ENCODE measurements around the gene TMEM190. TPM values are rescaled to one million over a fixed set of nuclear protein-coding genes. Genes with fewer than 3 reads are reported as not detected.

The TMEM190 gene
- total and polyA plus RNA-seq, 10 of the 15 experiments (the other 5 are each of a cell fraction or from before 2014, with no cell fraction given), result not detected

GRCh38 chr19:55418185-55418584, 41.6 kb downstream of the TMEM190 start (continued):
- TF ChIP-seq PKNOX1 (IDR thresholded peaks at IDR 0.05) (no peak), NR2F1 (conservative IDR thresholded peaks at IDR 0.05) (no peak), ZBTB4 (CRISPR knock-in tag; IDR thresholded peaks at IDR 0.05) (no peak), KDM1A (IDR thresholded peaks at IDR 0.05; ENCODE audit: borderline replicate concordance) (no peak), DPF2 (IDR thresholded peaks at IDR 0.05) (no peak), REST (IDR thresholded peaks at IDR 0.05; ENCODE audit: low read depth, low read length) (no peak), MTA2 (IDR thresholded peaks at IDR 0.05; ENCODE audit: low read depth) (no peak), CHD4 (IDR thresholded peaks at IDR 0.05) (no peak), RAD21 (IDR thresholded peaks at IDR 0.05; ENCODE audit: insufficient read depth, low read depth, low read length) (peak; percentile 89), CBX5 (IDR thresholded peaks at IDR 0.05; ENCODE audit: low read depth) (no peak), SMC3 (IDR thresholded peaks at IDR 0.05; ENCODE audit: borderline replicate concordance, low read length) (peak; percentile 89), RELB (IDR thresholded peaks at IDR 0.05; ENCODE audit: low read depth) (no peak), NR2C2 (IDR thresholded peaks at IDR 0.05; ENCODE audit: borderline replicate concordance, control insufficient read depth, insufficient read length, low read depth) (no peak), ETV6 (conservative IDR thresholded peaks at IDR 0.05 in 1 of 2, IDR thresholded peaks at IDR 0.05 in 1 of 2; ENCODE audit: borderline replicate concordance in 1 of 2, low read depth in 1 of 2) (no peak), HDGF (IDR thresholded peaks at IDR 0.05) (no peak), FOS (IDR thresholded peaks at IDR 0.05; ENCODE audit: borderline replicate concordance, extremely low read depth, insufficient read length) (no peak), BHLHE40 (IDR thresholded peaks at IDR 0.05; ENCODE audit: borderline replicate concordance in 1 of 2, low read depth in 2 of 2, low read length in 1 of 2) (0 out of 4 replicates have a peak, but pooled peaks of 1 of the 2 experiments have one; percentile 19), NFXL1 (IDR thresholded peaks at IDR 0.05; ENCODE audit: borderline replicate concordance) (no peak), CTCF (IDR thresholded peaks at IDR 0.05 in 2 of 3, conservative IDR thresholded peaks at IDR 0.05 in 1 of 3; ENCODE audit: control insufficient read depth in 2 of 3, extremely low read depth in 1 of 3, insufficient read depth in 1 of 3, low read depth in 3 of 3, low read length in 3 of 3) (peak; percentile 64 to 88 (median 75))

All from GM12878 (cell line).